ACC112 (cell line): ENCODE data around the gene WWOX.

ENCODE experiments used
- H2AFZ ChIP-seq: fragments of 200-600 bp; sonication (generic); one replicate; pipeline ENCODE4 v1.6.0; 2017; ENCODE audit warnings: antibody characterized with exemption, low read length; ENCODE audit not compliant: unreplicated experiment
- H3K27ac ChIP-seq: fragments of 200-600 bp; sonication (generic); 2 replicates; pipeline ENCODE4 v1.5.1; 2014; ENCODE audit warnings: low read depth, mild to moderate bottlenecking, antibody characterized with exemption, low read length, moderate library complexity
- H3K27me3 ChIP-seq: fragments of 200-600 bp; sonication (generic); 2 replicates; pipeline ENCODE4 v1.6.1; 2014; ENCODE audit warnings: mild to moderate bottlenecking, antibody characterized with exemption, low read length, moderate library complexity, mixed read lengths; ENCODE audit not compliant: insufficient read depth
- H3K36me3 ChIP-seq: fragments of 200-600 bp; sonication (generic); 2 replicates; pipeline ENCODE4 v1.6.1; 2016; ENCODE audit warnings: mild to moderate bottlenecking, antibody characterized with exemption, low read length, moderate library complexity, mixed read lengths; ENCODE audit not compliant: insufficient read depth
- H3K4me1 ChIP-seq: fragments of 200-600 bp; sonication (generic); one replicate; pipeline ENCODE4 v1.6.1; 2016; ENCODE audit warnings: low read length, mixed read lengths; ENCODE audit not compliant: insufficient read depth, unreplicated experiment, control insufficient read depth
- H3K4me3 ChIP-seq: fragments of 200-600 bp; sonication (generic); 2 replicates; pipeline ENCODE4 v1.5.1; 2014; ENCODE audit warnings: mild to moderate bottlenecking, low read depth, low read length
- H3K79me2 ChIP-seq: fragments of 200-600 bp; sonication (generic); one replicate; pipeline ENCODE4 v1.6.0; 2016; ENCODE audit warnings: low read length; ENCODE audit not compliant: control insufficient read depth, unreplicated experiment, insufficient read depth

The WWOX gene

GRCh38 chr16:78140818-78141466 is 41.5 kb downstream of the WWOX start:
- Histone ChIP-seq H3K4me3 (no peak overlapping the region), H3K4me1 (peaks cover 20% of the 10 kb centered on the region), H3K27me3 (no peaks in the 10 kb centered on the region), H3K36me3 (no peaks in the 10 kb centered on the region), H2AFZ (no peak overlapping the region), H3K79me2 (no peaks in the 10 kb centered on the region), H3K27ac (no peak overlapping the region)

- Histone ChIP-seq H3K27me3 (no peaks in the 10 kb centered on the region), H3K79me2 (no peaks in the 10 kb centered on the region), H3K4me3 (peak overlapping the region; percentile 56), H3K4me1 (peaks cover 20% of the 10 kb centered on the region), H3K27ac (peak overlapping the region; percentile 82), H3K36me3 (no peaks in the 10 kb centered on the region), H2AFZ (peak overlapping the region; percentile 11)
Observed at GRCh38 chr16:78142788-78143187, 43.3 kb downstream of the WWOX start.

- no peaks in the 10 kb centered on the region for H3K36me3 ChIP-seq
- no peak overlapping the region for H3K27ac ChIP-seq
- H2AFZ ChIP-seq, result no peak overlapping the region
- peaks cover 20% of the 10 kb centered on the region for H3K4me1 ChIP-seq
- H3K79me2 ChIP-seq, result no peaks in the 10 kb centered on the region
- H3K27me3 ChIP-seq, result no peaks in the 10 kb centered on the region
- no peak overlapping the region for H3K4me3 ChIP-seq
Observed at GRCh38 chr16:78146807-78147206, 47.4 kb downstream of the WWOX start.

GRCh38 chr16:78147911-78148401 is 48.5 kb downstream of the WWOX start:
- H3K27ac ChIP-seq, result no peak overlapping the region
- no peaks in the 10 kb centered on the region for H3K36me3 ChIP-seq
- H3K79me2 ChIP-seq, result no peaks in the 10 kb centered on the region
- no peaks in the 10 kb centered on the region for H3K27me3 ChIP-seq
- H2AFZ ChIP-seq, result no peak overlapping the region
- H3K4me3 ChIP-seq, result no peak overlapping the region
- H3K4me1 ChIP-seq, result peaks cover 10% of the 10 kb centered on the region

- H2AFZ ChIP-seq, result no peak overlapping the region
- no peak overlapping the region for H3K27ac ChIP-seq
- H3K4me1 ChIP-seq, result no peaks in the 10 kb centered on the region
- no peaks in the 10 kb centered on the region for H3K79me2 ChIP-seq
- no peaks in the 10 kb centered on the region for H3K27me3 ChIP-seq
- no peaks in the 10 kb centered on the region for H3K36me3 ChIP-seq
- no peak overlapping the region for H3K4me3 ChIP-seq
Observed at GRCh38 chr16:78150233-78150632, 50.8 kb downstream of the WWOX start.

- no peaks in the 10 kb centered on the region for H3K79me2 ChIP-seq
- H3K4me1 ChIP-seq, result no peaks in the 10 kb centered on the region
- no peaks in the 10 kb centered on the region for H3K36me3 ChIP-seq
- no peak overlapping the region for H3K27ac ChIP-seq
- no peak overlapping the region for H2AFZ ChIP-seq
- no peak overlapping the region for H3K4me3 ChIP-seq
- H3K27me3 ChIP-seq, result no peaks in the 10 kb centered on the region
Observed at GRCh38 chr16:78154729-78155461, 55.4 kb downstream of the WWOX start.

- Histone ChIP-seq H3K79me2 (no peaks in the 10 kb centered on the region), H3K27ac (no peak overlapping the region), H3K36me3 (no peaks in the 10 kb centered on the region), H3K4me3 (no peak overlapping the region), H3K27me3 (no peaks in the 10 kb centered on the region), H3K4me1 (no peaks in the 10 kb centered on the region), H2AFZ (no peak overlapping the region)
Observed at GRCh38 chr16:78155791-78156345, 56.4 kb downstream of the WWOX start.

- H3K79me2 ChIP-seq, result no peaks in the 10 kb centered on the region
- H3K4me3 ChIP-seq, result no peak overlapping the region
- no peaks in the 10 kb centered on the region for H3K27me3 ChIP-seq
- no peak overlapping the region for H2AFZ ChIP-seq
- H3K27ac ChIP-seq, result no peak overlapping the region
- H3K4me1 ChIP-seq, result peaks cover 21% of the 10 kb centered on the region
- no peaks in the 10 kb centered on the region for H3K36me3 ChIP-seq
Observed at GRCh38 chr16:78161023-78161729, 61.7 kb downstream of the WWOX start.

- Histone ChIP-seq H3K27me3 (no peaks in the 10 kb centered on the region), H3K36me3 (no peaks in the 10 kb centered on the region), H3K4me3 (peak overlapping the region; percentile 47; the same call in 1 of the 2 replicates), H3K27ac (peak overlapping the region; percentile 71), H3K79me2 (no peaks in the 10 kb centered on the region), H3K4me1 (peaks cover 21% of the 10 kb centered on the region), H2AFZ (peak overlapping the region; percentile 52)
Observed at GRCh38 chr16:78163772-78164670, 64.6 kb downstream of the WWOX start.

GRCh38 chr16:78170494-78170933 is 71.1 kb downstream of the WWOX start:
- peaks cover 12% of the 10 kb centered on the region for H3K4me1 ChIP-seq
- no peaks in the 10 kb centered on the region for H3K79me2 ChIP-seq
- no peak overlapping the region for H3K4me3 ChIP-seq
- H2AFZ ChIP-seq, result no peak overlapping the region
- no peak overlapping the region for H3K27ac ChIP-seq
- no peaks in the 10 kb centered on the region for H3K27me3 ChIP-seq
- H3K36me3 ChIP-seq, result no peaks in the 10 kb centered on the region
